M059J (cell line): ENCODE data around the gene LCA5. TPM values are rescaled to one million over a fixed set of nuclear protein-coding genes. Genes with fewer than 3 reads are reported as not detected.
"Not testable (repeated sequence)": the region's sequence is repeated elsewhere in the genome, so short reads cannot be mapped to it uniquely, and the experiment has no call there.

Experiments used
- DNase-seq: peaks from one replicate; pipeline ENCODE4 v3.0.0-alpha.2; 2012; ENCODE audit warnings: low read depth
- total RNA-seq: library from RNA; depleted of rRNA; stranded (reverse); fragments of >200 nt; shearing (Covaris generic); gene quantifications from 2 replicates; pipeline ENCODE4 v1.2.3, GENCODE V29; 2014; rRNA removed

LCA5 gene
- 4.1 and 5.0 TPM in 2 replicates for total RNA-seq

GRCh38 chr6:79536954-79537747, at the start of gene LCA5:
TSS of gene LCA5 (minus strand) at chr6:79537430. CDS start at chr6:79518894, 18,536 bp downstream.
- peak; percentile 99 for DNase-seq

DNA sequence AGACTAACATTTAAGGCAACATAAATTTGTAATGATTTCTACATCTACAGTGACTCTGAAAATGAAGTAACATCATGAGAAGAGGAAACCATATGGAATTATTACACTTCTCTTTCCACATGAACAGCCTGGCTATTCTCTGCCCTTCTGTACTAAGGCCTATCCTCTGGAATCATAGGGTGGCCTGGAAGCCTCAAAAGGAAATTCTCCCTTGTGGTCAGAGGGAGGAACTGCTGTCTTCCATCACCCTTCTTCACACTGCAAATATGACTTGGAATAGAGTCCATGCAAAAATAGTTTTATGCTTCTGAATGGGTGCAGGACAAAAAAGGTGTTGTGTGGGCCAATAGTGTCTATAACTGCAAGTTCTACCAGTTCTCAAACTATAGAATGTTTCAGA, 49.3 kb upstream of the LCA5 start:
- peak; percentile 47 for DNase-seq

GRCh38 chr6:79584332-79584731, 47.1 kb upstream of the LCA5 start:
- no peak for DNase-seq

DNA sequence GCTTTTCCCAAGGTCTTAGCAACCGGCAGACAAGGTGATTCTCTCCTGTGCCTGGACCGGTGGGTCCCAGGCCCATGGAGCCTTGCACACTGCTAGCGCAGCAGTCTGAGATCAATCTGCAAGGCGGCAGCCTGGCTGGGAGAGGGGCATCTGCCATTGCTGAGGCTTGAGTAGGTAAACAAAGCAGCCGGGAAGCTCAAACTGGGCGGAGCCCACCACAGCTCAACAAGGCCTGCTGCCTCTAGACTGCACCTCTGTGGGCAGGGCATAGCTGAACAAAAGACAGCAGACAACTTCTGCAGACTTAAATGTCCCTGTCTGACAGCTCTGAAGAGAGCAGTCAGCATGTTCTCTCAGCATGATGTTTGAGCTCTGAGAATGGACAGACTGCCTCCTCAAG, 40.7 kb upstream of the LCA5 start:
- DNase-seq = not testable (repeated sequence)

GRCh38 chr6:79574630-79575225, 37.5 kb upstream of the LCA5 start:
- peak; percentile 77 for DNase-seq

DNA sequence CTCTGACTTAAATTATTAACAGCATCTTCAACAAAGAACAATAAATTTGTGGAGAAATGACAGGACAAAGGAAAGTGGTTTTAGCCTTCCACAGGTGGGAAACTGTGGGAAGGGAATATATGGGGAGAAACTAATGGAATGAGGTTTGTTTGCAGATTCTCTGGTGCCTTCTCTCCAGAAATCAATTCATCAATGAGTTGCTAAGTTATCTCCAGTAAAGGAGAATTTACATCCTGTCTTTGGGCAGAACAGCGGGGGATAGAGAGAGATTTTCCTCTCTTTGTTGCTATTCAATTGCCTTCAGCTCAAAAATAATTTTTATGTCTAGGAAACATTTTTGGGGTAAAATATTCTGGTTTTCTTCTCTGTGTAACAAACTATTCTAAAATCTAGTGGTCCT, 36.9 kb upstream of the LCA5 start:
- no peak for DNase-seq

- no peak for DNase-seq
Measured at GRCh38 chr6:79571030-79571367, 33.8 kb upstream of the LCA5 start.

DNA sequence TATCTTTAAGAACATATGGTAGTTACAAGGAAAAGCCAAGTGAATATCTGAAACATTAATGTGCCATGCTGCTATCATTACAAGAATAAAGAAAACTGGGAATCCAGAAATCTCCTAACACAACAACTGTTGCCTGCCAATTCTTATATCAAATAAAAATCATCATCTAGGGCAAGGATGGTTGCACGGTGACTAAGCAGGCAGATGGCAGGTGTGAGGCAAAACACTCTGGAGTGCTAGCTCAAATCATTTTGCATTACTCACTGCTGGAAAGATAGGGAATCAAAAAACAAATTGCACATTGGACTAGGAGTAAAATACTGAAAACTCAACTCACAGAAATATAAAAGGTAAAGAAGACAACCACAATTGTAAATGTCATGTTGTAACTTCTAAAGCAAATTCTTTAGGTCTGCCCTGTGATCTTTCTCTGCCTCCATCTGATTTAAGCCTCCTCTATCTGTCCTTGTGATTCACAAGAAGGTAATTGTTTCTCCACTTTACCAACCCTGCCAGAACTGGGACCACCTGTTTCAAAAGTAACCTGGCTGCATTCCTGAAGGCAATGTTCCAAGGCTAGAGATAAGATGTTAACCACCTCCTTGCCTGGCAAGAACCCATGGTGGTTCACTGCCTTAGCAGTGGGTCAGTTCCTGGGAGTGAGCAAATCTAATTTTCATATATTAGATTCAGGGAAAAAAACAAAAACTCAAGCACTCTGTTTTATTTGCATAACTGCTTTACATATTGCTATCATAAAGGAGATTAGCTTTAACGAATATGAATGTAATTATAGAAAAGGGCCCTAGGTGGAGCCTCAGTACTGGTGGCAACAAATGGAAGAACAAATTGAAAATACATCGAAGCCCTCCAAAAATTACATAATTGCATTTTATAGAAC, 33.1 kb upstream of the LCA5 start:
- DNase-seq = peak; percentile 73

DNA sequence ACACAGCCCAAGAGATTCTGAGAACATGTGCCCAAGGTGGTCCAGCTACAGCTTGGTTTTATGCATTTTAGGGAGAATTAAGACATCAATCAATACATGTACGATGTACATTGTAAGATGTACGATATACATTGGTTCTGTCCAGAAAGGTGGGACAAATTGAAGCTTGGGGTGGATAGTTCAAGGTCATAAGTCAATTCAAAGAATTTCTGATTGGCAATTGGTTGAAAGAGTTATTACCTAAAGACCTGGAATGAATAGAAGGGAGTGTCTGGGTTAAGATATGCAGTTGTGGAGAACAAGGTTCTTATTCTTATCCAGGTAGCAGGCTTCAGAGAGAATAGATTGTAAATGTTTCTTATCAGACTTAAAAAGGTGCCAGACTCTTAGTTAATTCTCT, 31.8 kb upstream of the LCA5 start:
- DNase-seq = no peak

GRCh38 chr6:79564636-79565035, 27.4 kb upstream of the LCA5 start:
- DNase-seq = no peak

- DNase-seq = no peak
Measured at GRCh38 chr6:79559706-79560105, 22.5 kb upstream of the LCA5 start.

GRCh38 chr6:79557673-79558467, 20.6 kb upstream of the LCA5 start:
- DNase-seq = no peak

DNA sequence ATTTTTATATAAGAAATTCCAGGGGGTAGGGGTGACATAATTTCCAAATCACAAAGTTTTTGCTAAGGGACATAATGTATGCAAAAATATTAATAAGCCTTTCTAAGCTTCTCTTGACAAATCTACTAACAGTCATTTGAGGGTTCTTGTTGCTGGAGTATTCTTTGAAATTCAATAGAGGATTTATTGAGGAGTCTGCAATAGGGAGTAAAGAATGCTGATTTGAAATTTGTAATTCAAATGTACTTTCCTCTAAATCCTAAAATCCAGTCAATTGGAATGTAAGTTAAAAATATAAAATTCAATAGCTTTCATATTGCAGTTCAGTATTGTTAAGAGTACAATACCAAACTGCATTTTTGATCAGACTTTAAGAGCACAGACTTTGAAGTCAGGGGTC, 17.1 kb upstream of the LCA5 start:
- no peak for DNase-seq

- DNase-seq = no peak
Measured at GRCh38 chr6:79551401-79551800, 14.2 kb upstream of the LCA5 start.

DNA sequence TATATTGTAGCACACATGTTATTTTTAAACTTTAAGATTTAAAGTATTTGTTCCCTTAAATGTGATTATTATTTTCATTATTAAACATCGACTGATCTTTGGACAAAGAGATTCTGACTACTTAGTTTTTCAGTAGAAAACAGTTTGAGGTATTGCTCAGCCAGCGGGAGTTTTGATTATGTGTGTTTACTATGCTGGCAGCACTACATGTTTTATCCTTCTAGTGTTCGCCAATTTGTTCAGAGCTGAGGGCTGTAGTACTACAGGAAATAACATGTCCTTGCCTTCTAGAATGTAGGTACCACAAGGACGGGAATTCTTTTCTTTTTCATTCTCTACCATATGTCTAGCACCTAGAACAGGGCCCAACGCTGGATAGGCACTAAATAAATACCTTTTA, 11.1 kb upstream of the LCA5 start:
- DNase-seq = no peak

DNA sequence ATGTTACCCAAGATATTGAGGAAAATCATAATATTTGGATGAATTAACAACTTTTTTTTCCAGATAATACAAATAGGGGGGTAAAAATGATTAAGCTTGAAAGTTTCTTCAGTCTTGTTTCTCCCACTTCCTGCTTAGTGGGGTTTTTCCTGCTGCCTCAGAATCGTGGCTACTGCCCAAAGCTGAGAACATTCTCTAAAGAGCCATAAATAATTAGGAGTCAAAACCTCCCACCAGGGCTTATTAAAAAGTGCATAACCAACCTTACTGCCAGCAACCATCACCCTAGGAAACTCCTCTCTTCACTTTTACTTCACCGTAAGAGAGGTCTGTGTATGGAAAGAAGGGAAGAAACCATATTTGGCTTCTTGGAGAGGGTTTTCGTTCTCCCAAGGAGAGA, 9.0 kb upstream of the LCA5 start:
- DNase-seq = peak; percentile 74

DNA sequence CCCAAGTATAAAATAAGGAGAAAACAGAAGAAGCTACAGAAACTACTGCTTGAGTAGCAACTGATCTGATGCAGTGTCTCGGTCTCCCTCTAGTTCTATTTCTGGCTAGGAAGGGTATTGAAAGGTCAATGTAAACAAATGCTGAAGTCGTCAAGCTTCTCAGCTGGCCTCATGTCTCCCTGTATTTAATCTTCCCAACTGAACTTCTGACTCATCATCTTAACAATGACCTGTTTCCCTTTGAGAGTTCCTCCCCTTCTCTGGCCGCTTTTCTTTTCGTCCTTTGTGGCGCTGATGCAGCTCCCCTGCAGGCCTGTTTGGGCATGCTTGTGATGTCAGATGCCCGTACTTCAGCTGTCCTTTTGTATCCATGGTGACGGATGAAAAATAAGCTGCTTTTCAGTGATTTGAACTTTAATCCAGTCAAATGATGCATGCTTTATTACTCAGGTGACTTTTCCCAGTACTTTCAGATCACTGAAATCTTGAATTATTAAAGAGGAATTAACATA, 7.8 kb upstream of the LCA5 start:
- peak; percentile 100 for DNase-seq

GRCh38 chr6:79544299-79544927, 7.2 kb upstream of the LCA5 start:
- DNase-seq = peak; percentile 74

DNA sequence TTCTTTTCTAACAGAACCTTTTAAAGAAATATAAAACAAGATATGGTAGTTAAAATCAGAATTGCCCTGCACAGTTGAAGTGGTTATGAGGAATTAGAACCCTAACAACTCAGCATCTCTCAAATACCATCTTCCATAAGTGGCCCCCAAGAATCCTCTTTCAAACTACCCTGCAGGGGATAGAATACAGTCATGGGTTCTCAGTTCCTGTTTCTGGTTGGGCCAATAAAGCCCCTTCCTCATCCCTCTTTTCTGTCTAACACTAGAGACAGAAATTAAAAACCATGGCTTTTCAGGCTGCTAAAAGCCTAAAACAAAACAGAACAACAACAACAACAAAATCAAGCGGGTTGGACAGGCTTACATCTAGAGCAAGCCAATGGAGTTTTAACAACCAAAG, 6.7 kb upstream of the LCA5 start:
- DNase-seq = no peak

DNA sequence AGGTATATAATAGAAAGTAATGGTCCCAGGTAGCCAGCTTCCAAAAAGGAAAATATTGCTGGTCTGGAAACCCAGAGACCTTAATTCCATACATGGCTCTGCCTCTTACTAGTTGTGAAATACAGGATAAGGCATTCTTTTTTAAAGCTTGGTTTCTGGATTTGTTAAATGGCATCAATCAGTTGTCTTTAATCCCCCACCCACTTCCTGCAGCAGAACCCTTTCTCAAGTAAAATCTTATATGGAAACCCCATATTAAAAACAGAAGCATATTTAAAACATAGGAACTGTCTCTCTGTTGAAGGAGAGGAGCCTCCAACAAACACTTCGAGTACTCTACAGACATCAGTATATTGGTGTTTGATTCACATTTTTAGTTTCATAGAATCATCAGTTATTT, 6.2 kb upstream of the LCA5 start:
- no peak for DNase-seq
